Left renal cortex interstitium (tissue), 4 donors: ENCODE results near the gene WDR20. TPM values are rescaled to one million over a fixed set of nuclear protein-coding genes. Genes with fewer than 3 reads are reported as not detected.

ENCODE experiments used
- DNase-seq, 4 donors: peaks; one replicate each; pipeline ENCODE4 v3.0.0-alpha.2; 2013; ENCODE audit warnings: low read depth in 4 of 4, low spot score in 2 of 4, missing footprints in 1 of 4
- polyA plus RNA-seq, 4 donors: library from polyadenylated mRNA; unstranded; fragments of 120-200 nt; gene quantifications; one replicate each; pipeline ENCODE4 v1.2.1, GENCODE V29; 2013; ENCODE audit not compliant: insufficient read length in 4 of 4

The WDR20 gene
- polyA plus RNA-seq, 4 donors = 28.1 to 33.3 (median 29.9) TPM

DNA sequence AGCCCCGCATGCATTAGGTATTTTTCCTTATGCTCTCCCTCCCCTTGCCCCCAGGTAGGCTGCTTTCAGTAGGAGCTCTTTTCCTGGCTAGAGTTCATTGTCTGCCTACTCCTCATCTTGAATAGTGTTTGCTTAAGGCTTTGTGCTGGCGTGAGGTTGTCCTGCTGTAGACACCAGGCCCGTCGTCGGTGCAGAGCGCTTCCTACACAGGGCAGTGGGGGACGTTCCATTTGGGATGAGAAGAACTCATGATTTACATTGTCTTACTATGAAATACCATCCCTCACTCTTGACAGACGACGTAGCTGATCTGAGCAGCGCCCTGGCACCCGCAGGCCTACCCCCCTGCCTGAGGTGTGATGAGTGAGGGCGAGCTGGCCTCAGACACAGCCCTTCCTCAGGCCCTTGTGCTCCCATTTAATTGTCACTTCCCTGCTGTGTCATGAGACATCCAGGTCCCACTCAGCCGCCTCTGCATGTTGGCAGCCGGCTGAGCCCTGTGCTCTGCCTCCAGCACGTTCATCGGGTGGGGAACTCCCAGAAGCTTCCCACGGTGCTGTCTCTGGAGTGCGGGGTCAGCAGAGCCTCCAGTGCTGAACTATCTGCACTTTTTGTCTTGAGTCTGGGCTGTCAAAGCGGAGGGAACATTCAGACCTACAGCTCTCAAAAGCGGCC lies 76.0 kb downstream of the WDR20 start:
- DNase-seq = no peak

- DNase-seq = no peak
Measured at GRCh38 chr14:102217399-102217798, 77.7 kb downstream of the WDR20 start.

DNA sequence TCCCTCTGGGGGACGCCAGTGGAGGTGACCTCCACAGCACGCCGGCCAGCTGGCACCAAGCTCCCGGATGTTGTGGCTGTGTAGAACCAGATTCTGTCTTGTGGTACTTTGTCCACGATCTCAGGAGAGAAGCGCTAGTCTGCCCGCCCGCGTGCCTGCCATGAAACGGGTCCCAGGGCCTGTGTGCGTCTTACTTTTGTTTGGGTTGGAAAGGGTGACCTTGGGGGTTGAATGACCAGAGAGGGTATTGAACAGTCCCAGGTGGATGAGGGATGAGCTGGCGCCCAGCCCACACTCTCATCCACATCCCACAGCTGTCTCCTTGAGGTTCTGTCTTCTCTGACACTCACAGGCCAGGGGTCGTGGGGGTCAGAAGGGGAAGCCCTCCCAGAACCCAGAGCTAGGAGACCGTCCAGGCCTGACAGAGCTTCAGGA lies 78.3 kb downstream of the WDR20 start:
- DNase-seq = no peak

DNA sequence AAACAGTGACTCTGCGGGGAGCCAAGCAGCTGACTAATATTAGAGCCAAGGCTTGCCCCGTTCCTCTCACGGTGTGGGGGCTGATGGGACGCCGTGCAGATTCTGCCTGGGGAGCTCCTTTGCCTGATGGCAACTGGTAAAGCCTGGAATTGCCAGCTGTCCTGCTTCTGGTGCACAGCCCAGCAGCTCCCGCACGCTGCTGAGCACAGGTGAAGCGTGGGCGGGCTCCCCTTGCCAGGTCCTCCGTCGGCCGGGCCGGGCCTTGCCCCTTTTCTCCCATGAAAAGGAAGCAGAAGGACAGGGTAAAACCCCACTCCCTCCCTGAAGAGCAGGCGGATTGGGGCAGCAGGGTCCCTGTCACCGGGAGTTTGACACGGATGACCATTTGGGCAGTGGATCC lies 79.0 kb downstream of the WDR20 start:
- DNase-seq = no peak

DNA sequence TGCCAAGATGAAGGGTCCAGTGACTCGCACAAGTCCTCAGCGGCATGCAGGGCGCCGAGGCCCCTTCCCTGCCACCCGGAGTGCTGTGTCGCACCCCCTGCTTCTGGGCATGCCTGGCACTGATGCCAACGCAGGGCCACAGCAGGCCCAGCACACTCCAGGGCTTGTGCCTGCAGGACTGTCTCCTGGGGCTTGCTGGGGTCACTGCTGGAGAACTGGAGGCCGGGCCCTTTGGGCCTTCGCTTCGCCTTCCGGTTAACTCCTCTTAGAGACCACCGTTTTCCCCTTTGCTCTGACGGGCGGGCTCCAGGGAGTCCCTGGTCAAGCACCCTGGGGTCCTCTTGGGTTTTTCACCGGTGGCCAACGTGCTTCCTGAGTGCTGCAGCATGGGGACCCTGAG lies 79.6 kb downstream of the WDR20 start:
- no peak for DNase-seq

- no peak for DNase-seq
Measured at GRCh38 chr14:102220031-102220430, 80.3 kb downstream of the WDR20 start.

GRCh38 chr14:102221026-102221425 lies 81.3 kb downstream of the WDR20 start:
- DNase-seq = no peak

- DNase-seq = no peak
Measured at GRCh38 chr14:102222009-102222575, 82.4 kb downstream of the WDR20 start.

DNA sequence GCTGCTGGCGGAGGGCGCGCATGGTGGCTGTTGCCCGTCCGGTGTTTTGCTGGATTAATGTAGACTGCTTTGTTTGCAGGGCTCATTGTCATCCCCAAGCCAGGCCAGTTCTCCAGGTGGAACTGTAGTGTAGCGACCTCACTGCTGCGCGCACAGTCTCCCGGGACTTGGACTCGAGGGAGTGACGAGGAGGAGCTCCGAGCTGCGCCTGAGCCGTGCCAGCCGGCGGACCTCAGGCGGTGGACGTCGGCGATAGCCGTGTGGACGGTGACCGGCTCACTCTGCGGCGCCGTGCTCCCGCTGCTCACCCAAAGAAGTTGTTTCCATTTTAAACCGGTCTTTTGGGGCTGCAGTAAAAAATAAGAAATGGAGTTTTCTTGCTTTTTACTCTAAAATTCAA lies 83.1 kb downstream of the WDR20 start:
- no peak for DNase-seq

GRCh38 chr14:102223682-102224081 lies 84.0 kb downstream of the WDR20 start:
- DNase-seq = no peak

DNA sequence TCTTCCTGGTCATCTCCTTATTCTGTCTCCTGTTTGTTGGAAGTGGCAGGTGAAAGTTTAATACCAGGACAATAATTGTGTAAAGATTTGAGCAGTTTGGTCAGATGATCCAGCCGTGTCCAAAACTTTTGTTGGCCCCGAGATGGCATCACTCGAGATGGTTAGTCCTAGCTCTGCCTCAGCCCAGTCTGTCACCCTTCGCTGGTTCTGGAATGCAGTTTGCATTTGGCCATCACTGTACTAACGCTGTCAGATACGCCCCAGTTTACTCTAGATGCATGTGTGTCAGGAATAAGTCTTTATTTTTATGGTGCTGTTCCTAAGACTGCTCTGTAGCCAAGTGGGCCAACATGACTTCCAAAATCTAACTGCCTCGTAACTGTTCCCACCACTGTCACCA lies 85.7 kb downstream of the WDR20 start:
- DNase-seq = no peak

DNA sequence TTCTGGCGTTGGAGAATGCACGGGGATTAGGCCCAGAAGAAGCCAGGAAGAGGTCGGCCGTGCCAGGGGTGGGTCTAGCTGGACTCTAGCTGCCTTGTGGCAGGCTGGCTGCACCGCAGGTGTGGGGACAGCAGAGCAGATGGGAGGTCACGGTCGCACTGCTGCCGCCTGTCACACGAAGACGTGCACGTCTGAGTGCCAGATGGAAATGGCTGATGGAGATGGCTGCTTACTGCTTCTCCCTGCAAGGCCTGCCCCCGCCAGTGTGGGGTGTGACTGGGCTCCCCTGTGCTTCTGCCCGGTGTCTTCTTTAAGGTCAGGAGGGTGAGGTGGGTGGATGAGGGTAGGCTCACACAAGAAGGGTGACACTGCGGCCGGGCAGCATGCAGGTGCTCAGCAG lies 86.2 kb downstream of the WDR20 start:
- DNase-seq = no peak

DNA sequence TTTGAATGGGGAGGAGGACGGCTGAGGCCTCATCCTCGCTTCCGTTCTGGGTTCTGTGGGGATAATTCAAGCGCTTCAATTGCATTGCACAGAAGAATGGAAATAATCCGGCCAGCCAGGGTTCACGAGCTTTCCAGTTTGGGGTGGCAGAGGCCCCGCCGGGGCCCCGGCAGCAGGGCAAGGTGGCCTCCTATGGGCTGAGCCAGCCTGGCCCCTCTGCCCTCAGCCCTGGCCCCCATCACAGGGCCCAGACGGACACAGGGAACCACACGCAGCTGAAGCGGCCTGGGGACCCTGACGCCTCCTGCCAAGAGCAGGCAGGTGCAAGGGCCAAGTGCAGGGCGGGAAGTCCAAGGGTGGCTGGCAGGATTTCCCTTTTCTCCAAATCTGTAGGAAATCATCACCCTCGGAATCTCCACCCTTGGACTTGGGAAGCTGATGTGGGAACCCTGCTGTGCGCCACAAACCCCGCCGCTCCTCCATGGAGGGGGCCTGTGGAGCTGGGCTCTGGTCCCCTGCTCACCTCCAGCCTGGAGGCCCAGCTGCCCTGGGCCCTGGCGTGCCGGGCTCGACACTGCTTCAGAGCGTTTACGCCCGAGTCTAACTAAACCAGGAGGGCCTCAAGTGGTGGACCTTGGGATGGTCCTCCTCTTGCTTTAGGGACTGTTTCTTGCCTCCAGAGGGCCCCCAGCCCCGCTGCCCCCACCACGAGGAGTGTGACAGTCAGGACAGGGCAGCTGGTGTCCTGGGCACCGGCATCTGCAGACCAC lies 86.8 kb downstream of the WDR20 start:
- no peak for DNase-seq

DNA sequence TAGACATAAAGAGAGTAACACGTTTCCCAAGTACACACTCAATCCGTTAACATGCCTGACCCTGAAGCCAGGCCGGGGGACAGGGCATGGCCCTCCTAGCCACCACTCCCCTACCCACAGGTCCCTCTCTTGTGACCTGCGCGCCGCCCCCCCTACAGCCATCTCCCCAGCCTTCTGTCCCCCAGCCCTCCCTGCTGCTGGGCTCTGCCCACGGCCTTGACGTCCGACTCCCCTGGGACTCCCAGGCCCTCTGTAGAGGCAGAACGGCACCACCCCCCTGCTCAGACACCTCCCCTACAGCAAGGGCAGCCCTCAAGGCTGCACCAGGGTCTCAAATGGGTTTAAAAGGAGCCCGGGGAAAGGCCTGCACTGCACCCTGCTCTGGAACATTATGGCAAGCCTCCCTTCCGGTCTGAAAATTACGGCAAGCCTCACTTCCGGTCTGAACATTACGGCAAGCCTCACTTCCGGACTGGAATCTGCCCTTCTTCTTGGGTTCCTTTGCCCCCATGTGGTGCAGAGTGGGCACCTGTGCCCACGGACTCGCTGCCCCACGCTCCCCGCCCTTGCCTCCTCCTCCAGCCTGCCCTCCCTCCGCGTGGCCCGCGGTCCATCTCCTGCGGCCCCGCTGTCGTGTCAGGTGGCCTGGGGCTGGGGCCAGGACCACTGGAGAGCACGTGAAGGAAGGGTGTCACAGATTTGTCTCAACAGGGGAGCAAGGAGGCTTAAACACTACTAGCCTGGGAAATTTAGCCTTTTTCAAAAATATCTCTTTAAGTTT lies 87.7 kb downstream of the WDR20 start:
- DNase-seq = no peak

GRCh38 chr14:102229071-102229738 lies 89.5 kb downstream of the WDR20 start:
- no peak for DNase-seq

- DNase-seq = no peak
Measured at GRCh38 chr14:102229739-102230092, 90.0 kb downstream of the WDR20 start.

- DNase-seq = no peak
Measured at GRCh38 chr14:102230481-102231210, 90.9 kb downstream of the WDR20 start.

DNA sequence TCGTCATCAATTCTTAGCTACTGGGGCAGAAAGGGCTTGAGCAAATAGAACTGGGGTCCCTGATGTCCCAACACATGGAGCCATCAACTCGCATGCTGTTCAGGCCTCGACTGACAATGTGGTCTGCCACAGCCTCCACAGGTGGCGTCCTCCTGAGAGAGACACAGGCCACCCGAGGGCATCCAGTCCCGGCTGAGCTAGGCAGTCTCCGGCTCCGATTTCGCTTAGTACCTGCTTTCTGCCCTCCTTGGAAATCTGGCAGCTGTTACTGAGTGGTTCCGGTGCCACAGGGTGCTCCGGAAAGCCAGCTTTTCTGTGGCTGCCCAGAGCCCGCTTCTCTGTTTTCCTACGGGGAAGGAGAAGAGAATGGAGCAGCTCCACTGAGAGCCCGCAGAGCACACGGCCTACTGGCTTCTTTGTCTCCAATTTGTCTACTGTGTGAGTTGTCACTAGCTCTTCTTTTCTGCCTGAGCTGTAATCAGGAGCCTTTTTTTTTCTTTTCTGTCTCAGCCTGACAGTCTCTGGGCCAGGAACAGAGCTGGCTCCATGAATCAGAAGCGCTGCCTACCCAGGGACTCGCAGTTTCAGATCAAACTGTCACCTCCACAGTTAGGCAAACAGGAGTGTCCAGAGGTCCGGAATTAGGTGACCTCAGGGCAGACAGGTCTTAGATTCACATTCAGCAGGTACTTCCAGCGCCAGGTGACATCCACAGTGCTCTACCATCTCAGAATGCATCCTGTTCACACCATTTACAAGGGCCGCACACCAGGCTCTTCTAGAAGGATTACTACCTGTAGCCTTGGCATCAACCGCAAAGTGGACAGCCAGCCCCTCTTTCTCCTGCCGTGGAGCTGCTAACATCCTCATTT lies 92.0 kb downstream of the WDR20 start:
- DNase-seq = no peak

- DNase-seq = no peak
Measured at GRCh38 chr14:102232348-102232625, 92.6 kb downstream of the WDR20 start.
